CD14-positive monocyte (primary cell): Measurements from ENCODE around the gene FKBP11. TPM values are rescaled to one million over a fixed set of nuclear protein-coding genes. Genes with fewer than 3 reads are reported as not detected.

Experiments used
- DNase-seq, 3 donors: peaks; one replicate each; pipeline ENCODE4 v3.0.0-alpha.2; 2011 to 2022
- H2AFZ ChIP-seq: 2 replicates; pipeline ENCODE4 v1.6.0; 2012; ENCODE audit warnings: mild to moderate bottlenecking, low read depth, low read length, inconsistent platforms; ENCODE audit not compliant: insufficient read depth, poor library complexity, severe bottlenecking
- H3K27ac ChIP-seq, 2 donors: 1 replicate in 1 of 2; 2 replicates in 1 of 2; pipeline ENCODE4 v1.5.1; 2012 to 2013; ENCODE audit warnings: low read length in 2 of 2, control low read depth in 1 of 2, inconsistent platforms in 1 of 2, low read depth in 1 of 2, mild to moderate bottlenecking in 1 of 2
- H3K27me3 ChIP-seq, 2 donors: one replicate each; pipeline versions ENCODE4 v1.6.0 to v1.6.1; 2011 to 2013; ENCODE audit warnings: low read length in 2 of 2; ENCODE audit not compliant: control insufficient read depth in 2 of 2, insufficient read depth in 2 of 2
- H3K36me3 ChIP-seq, 2 donors: replicated peaks in 1 of 2; 1 replicate in 1 of 2; 2 replicates in 1 of 2; pipeline versions ENCODE4 v1.5.1 to v1.6.1; 2012 to 2013; ENCODE audit warnings: low read length in 2 of 2, control low read depth in 1 of 2, inconsistent platforms in 1 of 2, mild to moderate bottlenecking in 1 of 2; ENCODE audit not compliant: insufficient read depth in 2 of 2, control insufficient read depth in 1 of 2
- H3K4me1 ChIP-seq, 2 donors: 1 replicate in 1 of 2; 2 replicates in 1 of 2; pipeline versions ENCODE4 v1.5.1 to v1.6.1; 2012 to 2013; ENCODE audit warnings: low read length in 2 of 2, control low read depth in 1 of 2, inconsistent platforms in 1 of 2, mild to moderate bottlenecking in 1 of 2, moderate library complexity in 1 of 2; ENCODE audit not compliant: insufficient read depth in 2 of 2, control insufficient read depth in 1 of 2
- H3K4me2 ChIP-seq: replicated peaks from 2 replicates; pipeline ENCODE3; 2012; ENCODE audit warnings: low read length, moderate library complexity, mild to moderate bottlenecking; ENCODE audit not compliant: poor library complexity, severe bottlenecking; ENCODE audit errors: extremely low read depth
- H3K4me3 ChIP-seq, 3 experiments: fragments of 200-600 bp in 1 of 3; sonication (generic) in 1 of 3; replicated peaks in 1 of 3; 1 replicate in 2 of 3; 2 replicates in 1 of 3; pipeline ENCODE4 v1.5.1; 2011 to 2013; ENCODE audit warnings: low read length in 3 of 3, mild to moderate bottlenecking in 3 of 3, control low read depth in 2 of 3, low read depth in 2 of 3, inconsistent platforms in 1 of 3, moderate library complexity in 1 of 3
- H3K79me2 ChIP-seq: 2 replicates; pipeline ENCODE4 v1.6.0; 2012; ENCODE audit warnings: mild to moderate bottlenecking, control low read depth, inconsistent platforms, low read length, moderate library complexity; ENCODE audit not compliant: insufficient read depth
- H3K9ac ChIP-seq: 2 replicates; pipeline ENCODE4 v1.6.0; 2017; ENCODE audit warnings: low read length, mild to moderate bottlenecking; ENCODE audit not compliant: insufficient read depth, poor library complexity, severe bottlenecking
- H3K9me3 ChIP-seq, 2 donors: replicated peaks in 1 of 2; 1 replicate in 1 of 2; 2 replicates in 1 of 2; pipeline versions ENCODE4 v1.5.1 to v1.6.1; 2012 to 2013; ENCODE audit warnings: low read length in 2 of 2, control low read depth in 1 of 2; ENCODE audit not compliant: control insufficient read depth in 1 of 2, insufficient read depth in 1 of 2
- H4K20me1 ChIP-seq: 2 replicates; pipeline ENCODE4 v1.6.0; 2012; ENCODE audit warnings: mild to moderate bottlenecking, low read length, control low read depth, moderate library complexity; ENCODE audit not compliant: insufficient read depth
- H3K27ac Mint-ChIP-seq, 7 donors: one replicate each; pipeline ENCODE4 v1.8.0; 2020; ENCODE audit warnings: mild to moderate bottlenecking in 7 of 7, mixed read lengths in 7 of 7, moderate library complexity in 6 of 7, inconsistent platforms in 2 of 7
- H3K27me3 Mint-ChIP-seq, 3 donors: one replicate each; pipeline ENCODE4 v1.8.0; 2021 to 2022; ENCODE audit warnings: low read depth in 3 of 3, mild to moderate bottlenecking in 3 of 3, mixed read lengths in 3 of 3, moderate library complexity in 3 of 3, inconsistent platforms in 1 of 3
- H3K36me3 Mint-ChIP-seq, 2 donors: one replicate each; pipeline ENCODE4 v1.8.0; 2020; ENCODE audit warnings: mixed read lengths in 2 of 2, inconsistent platforms in 1 of 2, mild to moderate bottlenecking in 1 of 2
- H3K4me1 Mint-ChIP-seq: one replicate; pipeline ENCODE4 v1.8.0; 2020; ENCODE audit warnings: mild to moderate bottlenecking, mixed read lengths
- H3K4me3 Mint-ChIP-seq, 2 donors: one replicate each; pipeline ENCODE4 v1.8.0; 2020; ENCODE audit warnings: mild to moderate bottlenecking in 2 of 2, mixed read lengths in 2 of 2, moderate library complexity in 1 of 2
- H3K9me3 Mint-ChIP-seq, 7 donors: one replicate each; pipeline ENCODE4 v1.8.0; 2020 to 2022; ENCODE audit warnings: mixed read lengths in 7 of 7, mild to moderate bottlenecking in 6 of 7, moderate library complexity in 6 of 7, inconsistent platforms in 2 of 7
- WGBS: methylation state at CpG from one replicate; pipeline ENCODE4 v1.1.5; 2013; ENCODE audit warnings: missing lambda C conversion rate; ENCODE audit not compliant: insufficient coverage; 5-methylcytosine and 5-hydroxymethylcytosine counted together
- intact Hi-C, 2 donors: fragments of 100-400 bp; cut with micrococcal nuclease; formaldehyde crosslinking; loops; one replicate each; pipeline versions ENCODE4 v1.15.0 to v1.15.1; 2023
- polyA plus RNA-seq, 3 donors: library from polyadenylated mRNA; depleted of rRNA in 1 of 3; unstranded in 2 of 3; stranded (reverse) in 1 of 3; fragments of 300-500 nt in 2 of 3; fragments of >200 nt in 1 of 3; fragmentation: Illumina TruSeq in 2 of 3; gene quantifications; 1 replicate in 2 of 3; 2 replicates in 1 of 3; pipeline ENCODE4 v1.2.3, GENCODE V29; 2012 to 2021
- TF ChIP-seq, protein P1 (sequence below): fragments of 200-600 bp; IDR thresholded peaks from one replicate; pipeline ENCODE4 v1.8.0; 2022; ENCODE audit warnings: antibody characterized with exemption, mild to moderate bottlenecking

FKBP11 gene
- polyA plus RNA-seq, 3 donors = 1.5 to 15.2 (median 2.2) TPM

DNA sequence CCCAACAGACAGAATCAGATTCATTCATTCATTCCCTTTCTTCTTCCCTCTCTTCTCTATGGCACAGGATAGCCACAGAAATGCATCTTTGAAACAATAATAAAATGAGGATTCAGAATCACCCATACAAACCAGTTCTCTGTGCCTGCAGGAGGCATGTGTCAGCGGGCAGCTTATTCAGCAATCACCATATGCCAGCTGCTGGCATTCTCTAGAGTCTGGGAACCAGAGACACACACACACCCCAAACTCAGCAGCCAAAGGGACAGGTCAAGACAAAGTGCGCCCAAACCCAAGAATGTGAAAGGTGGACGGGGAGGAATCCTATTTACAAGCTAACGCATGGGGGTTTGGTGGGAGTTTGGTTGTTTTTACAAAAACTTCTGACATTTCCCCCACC, 17.9 kb upstream of the FKBP11 start:
- Histone ChIP-seq H3K4me1 (peaks cover 29 to 30% of the 10 kb centered on the region in 2 donors), H3K9ac (no peak overlapping the region), H3K27me3 (no peaks in the 10 kb centered on the region), H3K27ac (no peak overlapping the region), H2AFZ (no peak overlapping the region), H3K4me3 (no peak overlapping the region), H3K36me3 (peaks cover 19 to 72% of the 10 kb centered on the region in 2 donors), H3K79me2 (peaks cover 59% of the 10 kb centered on the region), H4K20me1 (peaks cover 96% of the 10 kb centered on the region), H3K4me2 (no peak overlapping the region), H3K9me3 (no peaks in the 10 kb centered on the region)
- 100% methylated on average over 1 of the region's 4 CpGs for WGBS
- Mint-ChIP-seq H3K36me3 (peaks cover 54 to 73% of the 10 kb centered on the region in 2 donors), H3K4me3 (no peak overlapping the region), H3K4me1 (peaks cover 39% of the 10 kb centered on the region), H3K27ac (peak overlapping the region in 1 of 7 donors; percentile 16), H3K27me3 (peaks cover 0 to 2% (median 0%) of the 10 kb centered on the region in 3 donors), H3K9me3 (no peaks in the 10 kb centered on the region)
- intact Hi-C loops = no loop called here
- TF ChIP-seq, protein P1, sequence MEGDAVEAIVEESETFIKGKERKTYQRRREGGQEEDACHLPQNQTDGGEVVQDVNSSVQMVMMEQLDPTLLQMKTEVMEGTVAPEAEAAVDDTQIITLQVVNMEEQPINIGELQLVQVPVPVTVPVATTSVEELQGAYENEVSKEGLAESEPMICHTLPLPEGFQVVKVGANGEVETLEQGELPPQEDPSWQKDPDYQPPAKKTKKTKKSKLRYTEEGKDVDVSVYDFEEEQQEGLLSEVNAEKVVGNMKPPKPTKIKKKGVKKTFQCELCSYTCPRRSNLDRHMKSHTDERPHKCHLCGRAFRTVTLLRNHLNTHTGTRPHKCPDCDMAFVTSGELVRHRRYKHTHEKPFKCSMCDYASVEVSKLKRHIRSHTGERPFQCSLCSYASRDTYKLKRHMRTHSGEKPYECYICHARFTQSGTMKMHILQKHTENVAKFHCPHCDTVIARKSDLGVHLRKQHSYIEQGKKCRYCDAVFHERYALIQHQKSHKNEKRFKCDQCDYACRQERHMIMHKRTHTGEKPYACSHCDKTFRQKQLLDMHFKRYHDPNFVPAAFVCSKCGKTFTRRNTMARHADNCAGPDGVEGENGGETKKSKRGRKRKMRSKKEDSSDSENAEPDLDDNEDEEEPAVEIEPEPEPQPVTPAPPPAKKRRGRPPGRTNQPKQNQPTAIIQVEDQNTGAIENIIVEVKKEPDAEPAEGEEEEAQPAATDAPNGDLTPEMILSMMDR = no peak
- DNase-seq = no peak

DNA sequence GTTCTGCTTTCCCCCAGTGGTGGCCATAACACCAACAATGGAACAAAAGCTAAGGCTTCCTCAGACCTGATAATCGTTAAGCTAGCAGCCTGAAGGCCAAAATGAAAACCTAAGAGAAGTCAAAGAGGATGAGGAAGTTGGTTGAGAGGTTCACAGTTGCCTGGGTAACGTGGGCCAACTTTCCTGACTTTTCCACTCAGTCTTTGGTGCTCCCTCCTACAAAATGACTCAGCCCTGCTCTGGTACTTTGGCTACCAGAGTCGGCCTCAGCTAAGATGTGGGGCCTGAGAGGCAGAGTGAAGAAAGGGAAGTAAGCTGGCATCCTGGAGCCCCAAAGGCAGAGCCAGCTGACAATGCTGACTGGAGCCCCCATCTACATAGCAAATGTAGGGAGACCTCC, 14.9 kb upstream of the FKBP11 start:
- no peaks in the 10 kb centered on the region for H3K9me3 ChIP-seq
- H2AFZ ChIP-seq = no peak overlapping the region
- intact Hi-C loops = no loop called here
- no peak overlapping the region for H3K4me2 ChIP-seq
- peaks cover 29% of the 10 kb centered on the region for H3K79me2 ChIP-seq
- H3K27me3 ChIP-seq = no peaks in the 10 kb centered on the region
- peak; percentile 77 to 92 (median 85) for DNase-seq
- peak overlapping the region; percentile 72 to 91 (median 86) for H3K27ac Mint-ChIP-seq
- no peak overlapping the region for H3K9ac ChIP-seq
- peaks cover 0 to 2% (median 0%) of the 10 kb centered on the region in 3 donors for H3K27me3 Mint-ChIP-seq
- peaks cover 36% of the 10 kb centered on the region for H3K4me1 Mint-ChIP-seq
- peaks cover 29 to 30% of the 10 kb centered on the region in 2 donors for H3K4me1 ChIP-seq
- peaks cover 71 to 88% of the 10 kb centered on the region in 2 donors for H3K36me3 Mint-ChIP-seq
- no peaks in the 10 kb centered on the region for H3K9me3 Mint-ChIP-seq
- TF ChIP-seq, protein P1 = no peak
- no peak overlapping the region for H3K4me3 ChIP-seq
- H4K20me1 ChIP-seq = peaks cover 97% of the 10 kb centered on the region
- H3K27ac ChIP-seq = peak overlapping the region; percentile 21 to 35
- H3K36me3 ChIP-seq = peaks cover 43 to 84% of the 10 kb centered on the region in 2 donors
- no CpG with 5 or more reads among the region's 3 CpGs for WGBS
- H3K4me3 Mint-ChIP-seq = no peak overlapping the region
